ENCODE data around the gene KAT8. TPM values are rescaled to one million over a fixed set of nuclear protein-coding genes. Genes with fewer than 3 reads are reported as not detected.

Gene KAT8
- total and polyA plus RNA-seq, 2 of the 13 experiments (the other 11 are each of a cell fraction or from before 2014, with no cell fraction given) = 79.0 to 84.2 TPM

DNA sequence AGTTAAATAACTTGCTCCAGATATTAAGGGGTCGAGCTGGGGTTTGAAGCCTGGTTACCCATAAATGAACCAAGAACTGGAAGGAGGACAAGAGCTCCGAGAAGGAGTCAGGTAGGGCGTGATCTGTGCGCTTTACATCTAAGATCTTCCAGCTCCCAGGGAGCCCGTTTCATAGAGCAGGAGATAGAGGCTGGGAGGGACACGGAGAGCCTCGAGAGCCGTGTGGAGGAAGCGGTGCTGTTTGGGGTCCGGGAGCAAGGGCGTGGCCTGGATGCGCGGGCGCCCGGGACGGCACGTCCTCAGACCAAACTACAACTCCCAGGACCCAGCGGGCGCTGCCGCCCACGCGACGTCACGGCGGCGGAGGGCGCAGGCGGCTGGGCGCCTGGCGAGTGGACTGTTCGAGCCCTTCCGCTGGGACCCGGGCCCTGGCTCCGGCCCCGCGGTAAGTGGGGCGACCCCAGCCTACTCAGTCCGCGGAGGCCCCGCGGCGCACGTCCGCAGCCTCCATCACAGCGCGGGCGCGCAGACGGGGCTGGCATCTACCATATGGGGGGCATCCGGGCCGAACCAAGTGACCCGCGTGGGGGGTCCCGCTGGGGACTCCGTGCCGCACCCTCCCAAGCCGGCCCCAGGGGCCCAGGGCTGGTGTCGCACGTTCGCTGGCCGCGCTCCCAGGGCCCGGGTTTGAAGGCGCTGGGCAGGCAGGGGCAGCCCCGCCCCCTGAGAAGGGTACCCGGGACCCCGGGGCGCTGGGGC, 9.2 kb upstream of the KAT8 start, which contains the start of gene BCKDK (continued):
- TF ChIP-seq ZNF367 (CRISPR knock-in tag; IDR thresholded peaks at IDR 0.05; ENCODE audit: borderline replicate concordance) (no peak), TRIM24 (CRISPR knock-in tag; IDR thresholded peaks at IDR 0.05) (no peak), BATF2 (CRISPR knock-in tag; IDR thresholded peaks at IDR 0.05) (0 out of 2 replicates have a peak, but pooled peaks have one; percentile 36), GATAD1 (CRISPR knock-in tag; IDR thresholded peaks at IDR 0.05) (peak; percentile 83), FOXO1 (CRISPR knock-in tag; IDR thresholded peaks at IDR 0.05) (peak; percentile 68), FOXP1 (IDR thresholded peaks at IDR 0.05) (no peak), FOXP1 (CRISPR knock-in tag; IDR thresholded peaks at IDR 0.05) (no peak), NFIC (IDR thresholded peaks at IDR 0.05; ENCODE audit: low read length) (no peak), POLR2G (IDR thresholded peaks at IDR 0.05; ENCODE audit: low read depth, low read length) (peak; percentile 87), ZNF34 (CRISPR knock-in tag; IDR thresholded peaks at IDR 0.05; ENCODE audit: borderline replicate concordance) (no peak), CEBPG (CRISPR knock-in tag; IDR thresholded peaks at IDR 0.05) (0 out of 2 replicates have a peak, but pooled peaks have one; percentile 1), ZFX (CRISPR knock-in tag; IDR thresholded peaks at IDR 0.05; ENCODE audit: low read depth) (peak; percentile 86), ZNF75D (CRISPR knock-in tag; IDR thresholded peaks at IDR 0.05; ENCODE audit: borderline replicate concordance) (no peak), ZNF614 (CRISPR knock-in tag; IDR thresholded peaks at IDR 0.05; ENCODE audit: borderline replicate concordance) (peak; percentile 69; the same call in 1 of the 2 replicates), SP1 (IDR thresholded peaks at IDR 0.05) (no peak), SP1 (CRISPR knock-in tag; IDR thresholded peaks at IDR 0.05) (peak; percentile 97), ZNF180 (CRISPR knock-in tag; IDR thresholded peaks at IDR 0.05; ENCODE audit: borderline replicate concordance, low read depth) (no peak), SALL2 (CRISPR knock-in tag; IDR thresholded peaks at IDR 0.05) (peak; percentile 77; the same call in 1 of the 2 replicates), HNRNPUL1 (IDR thresholded peaks at IDR 0.05; ENCODE audit: low read depth, low read length) (no peak), ETV6 (CRISPR knock-in tag; conservative IDR thresholded peaks at IDR 0.05) (0 out of 2 replicates have a peak, but pooled peaks have one; percentile 57), ZNF430 (CRISPR knock-in tag; IDR thresholded peaks at IDR 0.05) (peak; percentile 81)
- TF ChIP-seq, protein P1, sequence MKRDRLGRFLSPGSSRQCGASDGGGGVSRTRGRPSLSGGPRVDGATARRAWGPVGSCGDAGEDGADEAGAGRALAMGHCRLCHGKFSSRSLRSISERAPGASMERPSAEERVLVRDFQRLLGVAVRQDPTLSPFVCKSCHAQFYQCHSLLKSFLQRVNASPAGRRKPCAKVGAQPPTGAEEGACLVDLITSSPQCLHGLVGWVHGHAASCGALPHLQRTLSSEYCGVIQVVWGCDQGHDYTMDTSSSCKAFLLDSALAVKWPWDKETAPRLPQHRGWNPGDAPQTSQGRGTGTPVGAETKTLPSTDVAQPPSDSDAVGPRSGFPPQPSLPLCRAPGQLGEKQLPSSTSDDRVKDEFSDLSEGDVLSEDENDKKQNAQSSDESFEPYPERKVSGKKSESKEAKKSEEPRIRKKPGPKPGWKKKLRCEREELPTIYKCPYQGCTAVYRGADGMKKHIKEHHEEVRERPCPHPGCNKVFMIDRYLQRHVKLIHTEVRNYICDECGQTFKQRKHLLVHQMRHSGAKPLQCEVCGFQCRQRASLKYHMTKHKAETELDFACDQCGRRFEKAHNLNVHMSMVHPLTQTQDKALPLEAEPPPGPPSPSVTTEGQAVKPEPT (CRISPR knock-in tag; IDR thresholded peaks at IDR 0.05; ENCODE audit: low read depth) = no peak
- TF ChIP-seq, protein P2, sequence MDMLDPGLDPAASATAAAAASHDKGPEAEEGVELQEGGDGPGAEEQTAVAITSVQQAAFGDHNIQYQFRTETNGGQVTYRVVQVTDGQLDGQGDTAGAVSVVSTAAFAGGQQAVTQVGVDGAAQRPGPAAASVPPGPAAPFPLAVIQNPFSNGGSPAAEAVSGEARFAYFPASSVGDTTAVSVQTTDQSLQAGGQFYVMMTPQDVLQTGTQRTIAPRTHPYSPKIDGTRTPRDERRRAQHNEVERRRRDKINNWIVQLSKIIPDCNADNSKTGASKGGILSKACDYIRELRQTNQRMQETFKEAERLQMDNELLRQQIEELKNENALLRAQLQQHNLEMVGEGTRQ (IDR thresholded peaks at IDR 0.05; ENCODE audit: low read depth, low read length) = no peak
- TF ChIP-seq, protein P2 (CRISPR knock-in tag; IDR thresholded peaks at IDR 0.05; ENCODE audit: borderline replicate concordance) = no peak; the same call in 1 of the 2 replicates
- TF ChIP-seq, protein P3, sequence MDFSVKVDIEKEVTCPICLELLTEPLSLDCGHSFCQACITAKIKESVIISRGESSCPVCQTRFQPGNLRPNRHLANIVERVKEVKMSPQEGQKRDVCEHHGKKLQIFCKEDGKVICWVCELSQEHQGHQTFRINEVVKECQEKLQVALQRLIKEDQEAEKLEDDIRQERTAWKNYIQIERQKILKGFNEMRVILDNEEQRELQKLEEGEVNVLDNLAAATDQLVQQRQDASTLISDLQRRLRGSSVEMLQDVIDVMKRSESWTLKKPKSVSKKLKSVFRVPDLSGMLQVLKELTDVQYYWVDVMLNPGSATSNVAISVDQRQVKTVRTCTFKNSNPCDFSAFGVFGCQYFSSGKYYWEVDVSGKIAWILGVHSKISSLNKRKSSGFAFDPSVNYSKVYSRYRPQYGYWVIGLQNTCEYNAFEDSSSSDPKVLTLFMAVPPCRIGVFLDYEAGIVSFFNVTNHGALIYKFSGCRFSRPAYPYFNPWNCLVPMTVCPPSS (IDR thresholded peaks at IDR 0.05) = no peak

All from HepG2 (cell line).